GM12892 (cell line): ENCODE results near the gene ZNF710.
"Not testable (repeated sequence)": the region's sequence is repeated elsewhere in the genome, so short reads cannot be mapped to it uniquely, and the experiment has no call there.

Experiments
- DNase-seq: peaks from one replicate; pipeline ENCODE4 v3.0.0; 2011; ENCODE audit not compliant: insufficient read length
- FAIRE-seq: peaks from 2 replicates; lab custom pipeline; 2011; peaks lifted over from hg19 to GRCh38; lab: Jason Lieb, UNC
- POLR2A ChIP-seq: IDR thresholded peaks from 2 replicates; pipeline ENCODE4 v1.6.1; 2011; ENCODE audit warnings: low read depth, low read length, control low read depth
- POLR2AphosphoS5 ChIP-seq: IDR thresholded peaks from 2 replicates; pipeline ENCODE4 v1.6.1; 2011; ENCODE audit warnings: low read depth, low read length, control low read depth
- TAF1 ChIP-seq: IDR thresholded peaks from 2 replicates; pipeline ENCODE4 v1.6.1; 2011; ENCODE audit warnings: low read depth, mild to moderate bottlenecking, control low read depth, low read length, borderline replicate concordance

ZNF710 gene

DNA sequence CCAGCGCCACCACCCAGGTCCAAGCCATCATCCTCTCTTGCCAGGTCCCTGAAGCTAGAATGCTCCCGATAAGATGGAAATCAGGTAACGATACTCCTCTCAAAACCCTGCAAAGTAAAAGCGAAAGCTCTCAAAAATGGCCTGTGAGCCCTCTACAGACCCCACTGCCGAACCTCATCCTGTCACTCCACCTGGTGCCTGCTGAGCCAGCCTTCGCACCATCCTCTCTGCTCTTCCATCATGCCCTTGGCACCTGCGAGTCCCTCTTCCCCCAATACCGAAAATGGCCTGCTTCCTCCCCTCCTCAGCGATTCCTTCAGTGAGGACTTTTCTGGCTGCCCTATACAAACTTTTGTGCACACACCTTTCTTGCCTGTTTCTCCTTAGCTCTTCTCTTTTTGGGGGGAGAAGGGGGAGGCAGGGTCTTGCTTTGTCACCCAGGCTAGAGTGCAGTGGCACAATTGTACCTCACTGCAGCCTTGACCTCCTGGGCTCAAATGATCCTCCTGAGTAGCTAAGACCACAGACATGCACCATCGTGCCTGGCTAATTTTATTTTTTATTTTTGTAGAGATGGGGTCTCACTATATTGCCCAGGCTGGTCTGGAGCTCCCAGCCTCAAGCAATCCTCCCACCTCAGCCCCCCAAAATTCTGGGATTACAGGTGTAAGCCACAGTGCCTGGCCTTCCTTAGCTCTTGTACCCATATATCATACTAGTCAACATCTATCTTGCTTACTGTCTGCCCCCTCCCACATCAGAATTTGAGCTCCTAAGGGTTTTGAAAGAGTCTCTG lies 98.1 kb downstream of the ZNF710 start:
- DNase-seq: no peak
- FAIRE-seq: peak; percentile 69
- TF ChIP-seq TAF1 (no peak), POLR2A (no peak; the same call in 1 of the 2 replicates), POLR2AphosphoS5 (no peak)

DNA sequence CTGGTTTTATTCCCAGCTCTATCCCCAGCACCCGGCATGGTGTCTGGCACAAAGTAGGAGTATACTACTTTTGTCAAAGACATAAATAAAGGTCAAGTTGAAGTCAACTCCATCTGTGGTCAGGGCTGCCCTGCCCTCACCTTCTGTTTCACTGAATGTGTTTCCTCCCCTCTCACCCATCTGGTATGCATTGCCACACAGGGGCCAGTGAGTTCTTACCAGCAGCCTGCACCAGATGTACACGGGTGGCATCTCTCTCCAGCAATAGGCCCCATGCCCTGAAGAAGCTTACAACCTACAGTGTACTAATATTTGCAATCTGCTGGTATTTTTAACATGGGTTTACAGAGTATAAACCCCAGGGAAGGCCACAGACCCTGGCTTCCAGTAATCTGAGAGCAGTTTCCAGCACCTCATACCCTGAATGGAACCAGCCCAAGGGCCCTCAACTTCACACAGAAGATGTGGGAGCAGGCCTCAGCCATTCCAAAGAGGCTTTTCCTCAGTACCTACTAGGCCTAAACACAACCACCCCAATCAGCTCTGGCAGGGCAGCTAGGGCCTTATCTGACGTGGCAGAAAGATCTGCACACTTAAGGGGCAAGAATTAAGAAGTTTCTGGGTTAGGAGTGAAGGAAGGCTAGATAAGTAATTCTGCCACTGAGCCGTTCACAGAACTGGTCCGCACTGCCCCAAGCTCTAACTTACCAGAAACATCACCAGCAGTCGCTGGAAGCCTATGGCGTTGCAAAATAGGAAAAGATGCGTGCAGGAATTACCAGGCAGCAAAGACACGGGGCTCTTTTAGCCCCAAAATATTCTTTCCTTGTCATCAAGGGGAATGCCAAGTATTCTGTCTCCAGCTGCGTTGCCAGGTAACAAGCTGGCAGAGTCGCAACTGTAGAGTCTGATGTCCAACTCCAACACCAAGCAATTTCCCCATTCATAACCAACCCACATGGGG lies 99.0 kb downstream of the ZNF710 start:
- TF ChIP-seq POLR2A (no peak), POLR2AphosphoS5 (no peak), TAF1 (no peak)
- DNase-seq: no peak
- FAIRE-seq: peak; percentile 64

DNA sequence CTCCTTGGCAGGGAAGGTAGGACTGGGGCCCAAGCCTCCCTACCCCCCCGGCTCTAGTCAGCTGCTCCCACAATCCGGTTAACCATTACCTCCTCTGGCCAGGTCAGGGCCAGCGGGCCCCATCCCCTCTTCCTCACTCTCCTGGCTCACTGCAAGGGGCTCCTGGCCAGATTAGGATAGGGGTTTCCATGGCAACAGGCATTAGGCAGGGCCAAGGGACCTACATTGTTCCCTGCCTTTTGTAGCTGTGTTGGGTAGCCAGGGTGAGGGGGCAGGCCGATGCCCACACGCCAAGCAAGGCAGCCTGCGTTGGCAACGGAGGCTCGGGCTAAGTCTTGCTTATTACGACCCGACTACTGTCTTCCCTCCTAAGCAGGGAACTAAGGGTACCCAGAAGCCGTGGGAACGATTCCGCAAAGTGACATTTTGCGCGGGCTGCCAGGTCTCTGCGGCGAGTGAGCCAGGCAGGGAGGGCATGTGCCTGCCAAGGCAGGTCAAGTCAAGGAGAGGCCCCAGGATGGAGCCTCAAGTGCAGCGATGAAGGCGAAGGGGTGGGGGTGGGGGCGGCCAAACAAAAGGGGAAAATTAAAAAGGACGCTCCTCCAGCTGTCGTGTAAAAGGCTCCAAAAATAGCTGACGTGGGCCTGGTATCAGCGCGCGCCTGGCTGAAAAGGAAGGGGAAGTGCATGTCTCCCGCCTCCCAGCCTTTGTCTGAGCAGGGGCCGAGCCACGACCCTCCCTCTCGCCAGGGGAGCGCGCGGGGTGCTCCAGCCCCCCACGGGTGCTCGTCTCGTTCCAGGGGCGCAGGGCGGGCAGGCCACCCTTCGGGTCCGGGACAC lies 100.2 kb downstream of the ZNF710 start:
- FAIRE-seq (peak; percentile 83), DNase-seq (no peak)
- TF ChIP-seq TAF1 (peak; percentile 10; the same call in 1 of the 2 replicates), POLR2A (no peak)

DNA sequence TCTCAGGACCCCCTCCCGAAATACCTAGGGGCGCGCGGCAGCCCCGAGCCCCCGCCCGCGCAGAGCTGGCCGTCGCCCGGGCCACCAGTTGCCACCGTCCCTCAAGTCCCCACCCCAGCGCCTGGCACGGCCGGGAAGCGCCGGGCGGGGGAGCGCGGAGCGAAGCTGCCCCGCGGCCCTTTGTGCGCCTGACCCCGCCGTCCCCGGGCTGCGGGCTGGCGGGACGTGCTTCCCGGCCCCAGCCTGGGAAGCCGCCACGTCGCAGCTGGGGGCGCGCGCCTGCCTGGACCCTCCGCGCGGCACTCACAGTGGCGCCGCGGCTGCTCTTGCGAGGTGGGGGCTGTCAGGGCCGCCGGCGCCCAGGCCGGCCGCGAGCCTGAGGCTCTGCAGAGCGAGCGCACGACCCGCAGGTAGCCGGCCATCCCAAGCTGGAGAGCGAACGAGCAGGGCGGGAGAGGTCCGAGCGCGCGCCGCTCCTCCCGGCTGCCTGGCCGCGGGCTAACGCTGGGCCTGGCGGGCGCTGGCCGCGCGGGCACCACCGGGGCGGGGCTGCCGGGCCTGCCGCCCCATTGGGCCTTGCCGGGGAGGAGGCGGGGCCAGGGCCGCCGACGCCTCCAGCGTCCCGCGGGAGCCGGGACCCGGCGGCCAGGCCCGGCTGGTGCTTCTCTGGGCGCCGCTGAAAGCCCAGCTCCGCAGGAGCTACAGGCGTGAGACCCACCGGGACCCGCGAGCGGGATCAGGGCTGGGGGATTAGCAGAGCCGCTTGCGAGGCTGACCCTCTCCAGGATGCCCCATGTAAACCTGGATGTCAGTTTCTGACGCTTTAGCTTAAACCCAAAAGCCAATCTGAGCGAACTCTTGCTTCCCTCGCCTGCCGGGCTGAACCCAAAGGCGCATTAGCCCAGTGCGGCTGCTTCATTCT lies 101.1 kb downstream of the ZNF710 start, which contains the start of gene IDH2:
Gene IDH2 (minus strand): TSS at position 500 of the 922 bp plus-strand sequence. CDS start 78 bp downstream, at position 422.
- TF ChIP-seq POLR2AphosphoS5 (no peak), TAF1 (peak; percentile 62; the same call in 1 of the 2 replicates), POLR2A (peak; percentile 90)
- DNase-seq (peak; percentile 89), FAIRE-seq (peak; percentile 81)

DNA sequence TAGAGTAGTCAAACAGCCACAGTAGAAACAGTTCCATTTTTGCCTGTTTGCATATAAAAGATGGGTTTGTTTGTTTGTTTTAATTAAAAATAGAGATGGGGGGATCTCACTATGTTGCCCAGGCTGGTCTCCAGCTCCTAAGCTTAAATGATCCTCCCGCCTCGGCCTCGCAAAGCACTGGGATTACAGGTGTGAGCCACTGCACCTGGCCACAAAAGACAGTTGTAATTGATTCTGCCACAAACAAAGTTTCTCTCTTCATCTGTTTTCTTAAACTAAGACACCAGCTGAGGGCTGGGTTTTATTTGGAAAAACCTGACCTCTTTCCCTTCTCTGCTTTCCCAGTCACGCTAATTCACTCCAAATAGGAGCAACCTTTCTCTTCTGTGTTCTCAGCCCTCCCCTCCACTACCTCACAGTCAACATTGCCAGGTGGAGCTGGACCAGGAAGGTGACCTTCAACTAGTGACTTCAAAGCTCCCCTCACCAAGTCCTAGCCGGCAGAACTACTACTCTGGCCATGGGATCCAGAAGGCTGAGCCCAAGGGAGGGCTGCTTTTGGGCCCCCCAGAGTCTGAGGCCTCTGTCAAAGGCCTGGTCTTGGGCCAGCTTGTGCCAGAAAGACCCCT lies 102.7 kb downstream of the ZNF710 start:
- no peak for DNase-seq
- TF ChIP-seq POLR2A: no peak
- TF ChIP-seq POLR2AphosphoS5: no peak
- no peak for TF ChIP-seq TAF1
- FAIRE-seq: no peak

DNA sequence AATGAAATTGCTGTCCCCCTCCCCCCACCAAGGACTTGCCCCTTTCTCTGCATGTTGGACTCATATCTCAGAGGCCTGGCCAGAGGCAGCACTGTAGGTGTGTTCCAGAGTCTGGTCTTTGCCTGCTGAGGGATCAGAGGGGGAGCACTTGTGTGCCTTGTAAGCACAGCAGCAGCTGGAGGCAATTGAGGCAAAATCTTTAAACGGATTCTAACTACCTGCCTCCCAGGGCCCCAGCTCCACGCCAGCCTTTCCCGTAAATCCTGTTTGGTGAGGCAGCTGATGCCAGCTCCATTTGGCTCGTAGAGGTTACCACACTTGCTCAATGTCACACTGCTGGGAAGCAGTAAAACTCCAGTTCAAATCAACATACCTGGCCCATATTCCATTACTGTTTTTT lies 103.4 kb downstream of the ZNF710 start:
- DNase-seq (no peak), FAIRE-seq (no peak)
- no peak for TF ChIP-seq POLR2A
- TF ChIP-seq TAF1: no peak
- TF ChIP-seq POLR2AphosphoS5: no peak

DNA sequence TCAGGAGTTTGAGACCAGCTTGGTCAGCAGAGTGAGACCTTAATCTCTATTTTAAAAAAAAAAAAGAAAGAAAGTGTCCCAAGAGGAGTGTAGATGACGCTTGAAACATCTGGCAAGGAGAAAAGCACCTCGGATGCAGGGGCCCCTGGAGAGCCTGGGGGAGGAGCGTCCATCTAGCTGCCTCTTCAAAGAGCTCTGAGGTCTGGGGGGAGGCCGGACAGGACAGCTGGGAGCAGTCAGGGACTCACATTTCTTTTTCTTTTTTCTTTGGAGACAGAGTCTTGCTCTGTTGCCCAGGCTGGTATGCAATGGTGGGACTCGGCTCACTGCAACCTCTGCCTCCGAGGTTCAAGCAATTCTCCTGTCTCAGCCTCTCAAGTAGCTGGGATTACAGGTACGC lies 104.4 kb downstream of the ZNF710 start:
- FAIRE-seq (no peak), DNase-seq (no peak)
- TF ChIP-seq TAF1: no peak
- TF ChIP-seq POLR2AphosphoS5: no peak
- no peak for TF ChIP-seq POLR2A

DNA sequence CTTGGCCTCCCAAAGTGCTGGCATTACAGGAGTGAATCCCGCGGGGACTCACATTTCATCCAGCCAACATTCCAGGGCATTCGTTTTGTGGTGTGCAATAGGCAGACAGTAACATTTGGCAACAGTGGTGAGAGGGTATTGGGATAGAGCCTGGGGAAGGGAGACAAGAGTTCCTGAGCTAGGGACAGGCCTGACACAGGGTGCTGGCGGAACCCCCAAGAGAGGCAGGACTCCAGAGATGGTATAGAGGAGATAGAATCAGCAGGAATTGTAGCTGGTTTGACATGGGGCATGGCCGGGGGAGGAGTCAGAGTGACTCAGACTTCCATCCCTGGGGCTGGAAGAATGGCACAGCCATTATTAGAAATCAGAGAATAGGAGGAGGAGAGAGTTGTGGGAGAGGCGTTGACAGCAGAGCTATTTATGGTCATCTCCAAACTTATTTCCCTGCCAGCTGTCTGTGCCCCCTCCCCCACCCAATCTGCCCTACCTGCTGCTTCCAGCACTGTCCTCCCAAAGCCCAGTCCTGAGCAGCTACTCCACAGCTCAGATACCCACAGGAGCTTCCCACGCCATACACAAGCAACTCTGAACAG lies 105.5 kb downstream of the ZNF710 start:
- TF ChIP-seq TAF1: no peak
- TF ChIP-seq POLR2AphosphoS5: no peak
- no peak for TF ChIP-seq POLR2A
- DNase-seq (no peak), FAIRE-seq (no peak)

DNA sequence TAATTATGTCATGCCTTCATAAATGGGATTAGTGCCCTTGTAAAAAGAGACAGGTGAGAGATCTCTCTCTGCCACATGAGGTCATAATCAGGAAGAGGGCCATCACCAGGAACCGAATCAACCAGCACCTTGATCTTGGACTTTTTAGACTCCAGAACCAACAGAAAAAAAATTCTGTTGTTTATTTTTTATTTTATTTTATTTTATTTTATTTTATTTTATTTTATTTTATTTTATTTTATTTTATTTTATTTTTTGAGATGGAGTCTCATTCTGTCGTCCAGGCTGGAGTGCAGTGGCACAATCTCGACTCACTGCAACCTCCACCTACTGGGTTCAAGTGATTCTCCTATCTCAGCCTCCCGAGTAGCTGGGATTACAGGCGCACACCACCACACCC lies 106.9 kb downstream of the ZNF710 start:
- not testable (repeated sequence) for FAIRE-seq

DNA sequence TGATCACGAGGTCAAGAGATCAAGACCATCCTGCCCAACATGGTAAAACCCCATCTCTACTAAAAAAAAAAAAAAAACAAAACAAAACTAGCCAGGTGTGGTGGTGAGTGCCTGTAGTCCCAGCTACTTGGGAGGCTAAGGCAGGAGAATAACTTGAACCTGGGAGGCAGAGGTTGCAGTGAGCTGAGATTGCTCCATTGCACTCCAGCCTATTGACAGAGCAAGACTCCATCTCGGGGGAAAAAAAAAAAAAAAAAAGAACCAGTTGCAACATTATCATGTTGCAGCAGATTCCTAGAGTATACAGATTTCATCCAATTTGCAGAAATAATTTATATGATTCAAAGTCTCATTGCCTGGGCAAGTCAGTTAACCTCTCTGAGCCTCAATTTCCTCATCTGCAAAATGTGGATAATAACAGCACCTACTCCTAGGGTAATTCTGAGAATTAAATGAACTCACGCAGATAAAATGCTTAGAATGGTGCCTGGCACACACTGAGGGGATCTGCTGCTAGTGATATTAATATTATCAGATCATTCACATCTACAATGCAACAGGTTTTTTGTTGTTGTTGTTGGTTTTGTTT lies 108.1 kb downstream of the ZNF710 start:
- not testable (repeated sequence) for DNase-seq, FAIRE-seq

More for the DNA sequence above, 106.9 kb downstream of the ZNF710 start:
- DNase-seq: not testable (repeated sequence)
